KOPT-K1 (cell line): ENCODE results near the gene CACNA2D2.

Source experiments
- H3K27ac ChIP-seq: fragments of 200-600 bp; sonication (generic); 2 replicates; pipeline ENCODE4 v1.5.1; 2016; ENCODE audit warnings: antibody characterized with exemption, mild to moderate bottlenecking, low read depth, low read length; ENCODE audit not compliant: poor library complexity, severe bottlenecking
- H3K36me3 ChIP-seq: fragments of 200-600 bp; sonication (generic); 2 replicates; pipeline ENCODE4 v1.5.1; 2017; ENCODE audit warnings: antibody characterized with exemption, mild to moderate bottlenecking, low read length, moderate library complexity; ENCODE audit not compliant: insufficient read depth
- H3K9me3 ChIP-seq: fragments of 200-600 bp; sonication (generic); 2 replicates; pipeline ENCODE4 v1.5.1; 2017; ENCODE audit warnings: antibody characterized with exemption, low read length, mild to moderate bottlenecking; ENCODE audit not compliant: insufficient read depth, poor library complexity, severe bottlenecking

The CACNA2D2 gene

GRCh38 chr3:50357481-50357880, 146.0 kb downstream of the CACNA2D2 start:
- peaks cover 56% of the 10 kb centered on the region for H3K36me3 ChIP-seq
- no peaks in the 10 kb centered on the region for H3K9me3 ChIP-seq
- peak overlapping the region; percentile 1 for H3K27ac ChIP-seq

GRCh38 chr3:50356553-50356952, 146.9 kb downstream of the CACNA2D2 start:
- Histone ChIP-seq H3K27ac (no peak overlapping the region), H3K36me3 (peaks cover 64% of the 10 kb centered on the region), H3K9me3 (no peaks in the 10 kb centered on the region)

- H3K36me3 ChIP-seq: peaks cover 64% of the 10 kb centered on the region
Measured at GRCh38 chr3:50355829-50356552, 147.4 kb downstream of the CACNA2D2 start.

GRCh38 chr3:50354850-50355249, 148.6 kb downstream of the CACNA2D2 start:
- H3K36me3 ChIP-seq: peaks cover 64% of the 10 kb centered on the region
- H3K9me3 ChIP-seq: no peaks in the 10 kb centered on the region
- no peak overlapping the region for H3K27ac ChIP-seq

More at GRCh38 chr3:50355829-50356552, 147.4 kb downstream of the CACNA2D2 start:
- no peak overlapping the region for H3K27ac ChIP-seq
- no peaks in the 10 kb centered on the region for H3K9me3 ChIP-seq

GRCh38 chr3:50354186-50354764, 149.2 kb downstream of the CACNA2D2 start:
- no peaks in the 10 kb centered on the region for H3K9me3 ChIP-seq
- no peak overlapping the region for H3K27ac ChIP-seq
- H3K36me3 ChIP-seq: peaks cover 68% of the 10 kb centered on the region

- no peak overlapping the region for H3K27ac ChIP-seq
- H3K9me3 ChIP-seq: no peaks in the 10 kb centered on the region
- peaks cover 75% of the 10 kb centered on the region for H3K36me3 ChIP-seq
Measured at GRCh38 chr3:50353245-50354004, 150.0 kb downstream of the CACNA2D2 start.

GRCh38 chr3:50352781-50353180, 150.7 kb downstream of the CACNA2D2 start:
- Histone ChIP-seq H3K36me3 (peaks cover 78% of the 10 kb centered on the region), H3K27ac (no peak overlapping the region), H3K9me3 (no peaks in the 10 kb centered on the region)

- H3K27ac ChIP-seq: peak overlapping the region; percentile 78
- no peaks in the 10 kb centered on the region for H3K9me3 ChIP-seq
- H3K36me3 ChIP-seq: peaks cover 69% of the 10 kb centered on the region
Measured at GRCh38 chr3:50351323-50351697, 152.1 kb downstream of the CACNA2D2 start.

GRCh38 chr3:50350527-50351322, 152.7 kb downstream of the CACNA2D2 start, which contains the start of the genes CYB561D2 and NPRL2:
Gene CYB561D2 (plus strand): TSS chr3:50350862. CDS start chr3:50351434, 572 bp downstream.
Gene NPRL2 (minus strand): TSS chr3:50350775. CDS start chr3:50350652, 123 bp downstream.
- Histone ChIP-seq H3K27ac (peak within 1 kb of the TSS; percentile 78), H3K36me3 (peaks cover 63% of the 10 kb centered on the region), H3K9me3 (no peaks in the 10 kb centered on the region)

- Histone ChIP-seq H3K9me3 (no peaks in the 10 kb centered on the region), H3K27ac (peak overlapping the region; percentile 78), H3K36me3 (peaks cover 57% of the 10 kb centered on the region)
Measured at GRCh38 chr3:50350213-50350526, 153.3 kb downstream of the CACNA2D2 start.

- no peak overlapping the region for H3K27ac ChIP-seq
Measured at GRCh38 chr3:50347187-50347813, 156.1 kb downstream of the CACNA2D2 start.

GRCh38 chr3:50345586-50346234, 157.7 kb downstream of the CACNA2D2 start, which contains the start of gene ZMYND10:
Gene ZMYND10 (minus strand): TSS chr3:50345732. CDS start chr3:50345579, 153 bp downstream.
- peaks cover 22% of the 10 kb centered on the region for H3K36me3 ChIP-seq
- no peaks in the 10 kb centered on the region for H3K9me3 ChIP-seq
- no peak within 1 kb of the TSS for H3K27ac ChIP-seq

More at GRCh38 chr3:50347187-50347813, 156.1 kb downstream of the CACNA2D2 start:
- no peaks in the 10 kb centered on the region for H3K9me3 ChIP-seq
- H3K36me3 ChIP-seq: peaks cover 29% of the 10 kb centered on the region

GRCh38 chr3:50345008-50345407, 158.4 kb downstream of the CACNA2D2 start:
- peaks cover 22% of the 10 kb centered on the region for H3K36me3 ChIP-seq
- no peak overlapping the region for H3K27ac ChIP-seq
- H3K9me3 ChIP-seq: no peaks in the 10 kb centered on the region
